ENCODE data around the gene ADGRD2.

Gene ADGRD2

GRCh38 chr9:124479947-124480620 is 29.8 kb downstream of the ADGRD2 start:
- no peak for DNase-seq (ENCODE audit: low spot score)

DNA sequence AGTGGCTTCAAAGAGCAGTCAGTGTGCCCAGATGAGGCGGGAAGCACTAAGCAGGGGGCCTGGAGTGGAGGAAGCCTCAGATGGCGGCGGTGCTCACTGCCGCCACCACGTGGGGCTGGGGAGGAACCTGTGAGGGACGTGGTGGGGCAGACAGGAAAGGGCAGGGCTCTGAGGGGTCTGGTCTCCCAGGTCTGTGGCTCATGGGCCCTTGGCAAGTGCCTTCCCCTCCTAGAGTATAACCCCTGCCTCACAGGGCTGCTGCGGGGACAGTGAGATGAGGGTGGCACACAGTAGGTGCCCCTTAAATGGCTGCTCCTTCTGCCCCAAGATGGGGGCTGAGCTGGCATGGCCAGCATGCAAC is 30.4 kb downstream of the ADGRD2 start:
- DNase-seq (ENCODE audit: low spot score): no peak

DNA sequence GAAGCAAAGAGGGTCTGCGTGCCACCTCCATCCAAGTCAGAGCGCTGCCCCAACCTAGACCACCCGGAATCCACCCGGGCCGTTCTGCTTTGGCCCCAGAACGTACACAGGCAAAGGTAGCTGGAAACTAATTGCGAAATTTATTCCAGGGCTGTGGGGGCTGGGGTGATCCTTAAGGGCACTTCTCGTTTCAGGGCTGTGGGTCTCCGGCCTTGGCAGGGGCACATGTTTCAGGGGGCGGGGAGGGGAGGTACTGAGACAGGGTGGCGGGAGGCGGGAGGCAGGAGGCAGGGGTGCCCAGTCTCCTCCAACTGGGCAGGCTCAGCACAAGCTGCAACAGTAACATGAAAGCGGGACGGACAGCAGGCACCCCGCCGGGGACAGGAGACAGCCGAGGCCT is 30.9 kb downstream of the ADGRD2 start:
- no peak for DNase-seq (ENCODE audit: low spot score)

- DNase-seq (ENCODE audit: low spot score): no peak
Measured at GRCh38 chr9:124482431-124483031, 32.3 kb downstream of the ADGRD2 start.

- DNase-seq (ENCODE audit: low spot score): no peak
Measured at GRCh38 chr9:124483481-124483880, 33.2 kb downstream of the ADGRD2 start.

- no peak for DNase-seq (ENCODE audit: low spot score)
Measured at GRCh38 chr9:124485201-124485600, 35.0 kb downstream of the ADGRD2 start.

- DNase-seq (ENCODE audit: low spot score): no peak
Measured at GRCh38 chr9:124485936-124486335, 35.7 kb downstream of the ADGRD2 start.

- no peak for DNase-seq (ENCODE audit: low spot score)
Measured at GRCh38 chr9:124486778-124487259, 36.6 kb downstream of the ADGRD2 start.

DNA sequence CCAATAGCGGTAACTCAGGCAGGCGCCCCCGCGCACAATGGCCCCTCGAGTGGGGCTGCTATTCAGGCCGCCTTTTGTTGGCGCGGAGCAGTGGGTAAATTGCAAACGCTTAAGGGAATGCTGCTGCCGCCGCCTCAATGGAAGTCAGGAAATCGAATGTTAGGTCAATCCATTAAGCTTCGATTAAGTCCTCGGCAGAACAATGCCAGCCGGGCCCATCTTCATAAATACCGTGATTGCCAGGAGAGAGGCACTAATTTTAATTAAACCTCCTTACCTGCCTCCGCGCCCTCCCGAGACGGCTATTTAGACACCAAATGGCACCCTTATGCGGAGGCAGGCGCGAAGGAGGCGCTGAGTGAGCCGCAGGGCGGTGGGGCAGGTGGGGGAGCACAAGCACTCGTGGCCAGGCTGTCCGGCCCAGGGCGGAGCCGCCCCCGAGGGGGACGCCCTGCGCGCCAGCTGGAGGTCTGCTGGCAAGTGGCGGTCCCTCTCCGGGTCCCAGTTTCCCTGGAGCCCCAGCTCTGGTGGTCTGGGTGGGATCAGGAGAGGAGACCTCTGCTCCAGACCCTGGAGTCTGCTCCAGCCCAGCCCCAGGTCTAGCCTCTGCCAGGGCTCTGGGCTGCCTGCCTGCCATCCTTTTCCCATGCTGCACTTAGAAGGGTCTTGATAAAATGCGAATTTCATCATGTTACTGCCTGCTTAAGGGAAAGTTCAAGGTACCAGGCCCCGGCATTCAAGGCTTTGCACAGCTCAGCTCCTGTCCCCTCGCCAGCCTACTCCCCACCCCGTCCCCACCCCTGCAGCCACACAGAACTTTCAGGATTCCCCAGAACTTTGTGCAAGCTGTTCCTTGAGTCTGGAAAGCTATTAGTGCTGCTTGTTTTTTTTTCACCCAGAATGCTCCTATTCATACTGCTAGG is 37.3 kb downstream of the ADGRD2 start:
- no peak for DNase-seq (ENCODE audit: low spot score)

DNA sequence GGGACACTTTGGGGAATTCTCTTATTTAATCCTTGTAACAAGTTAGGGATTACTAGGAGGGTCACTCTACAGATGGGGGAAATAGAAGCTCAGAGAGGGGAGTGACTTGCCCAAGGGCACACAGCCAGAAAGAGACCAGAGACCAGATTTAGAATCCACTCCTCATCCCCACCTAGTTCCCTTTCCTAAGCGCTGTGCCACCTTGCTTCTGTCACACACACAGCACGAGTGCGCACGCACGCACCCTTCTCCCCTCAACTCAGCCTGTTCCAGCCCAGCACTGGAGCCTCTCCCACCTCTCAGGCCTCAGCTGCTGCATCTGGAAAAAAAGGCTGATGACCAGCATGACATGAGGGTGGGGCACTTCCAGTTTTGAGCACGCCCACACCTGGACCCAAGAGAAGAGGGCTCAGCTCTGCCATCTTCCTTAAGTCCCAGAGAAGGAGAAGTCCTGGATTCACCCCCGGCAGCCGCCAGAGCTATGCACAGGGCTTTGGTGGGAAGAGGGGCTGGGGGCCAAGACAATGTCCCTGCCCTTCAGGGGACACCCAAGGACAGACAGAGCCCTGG is 38.5 kb downstream of the ADGRD2 start:
- DNase-seq (ENCODE audit: low spot score): no peak

DNA sequence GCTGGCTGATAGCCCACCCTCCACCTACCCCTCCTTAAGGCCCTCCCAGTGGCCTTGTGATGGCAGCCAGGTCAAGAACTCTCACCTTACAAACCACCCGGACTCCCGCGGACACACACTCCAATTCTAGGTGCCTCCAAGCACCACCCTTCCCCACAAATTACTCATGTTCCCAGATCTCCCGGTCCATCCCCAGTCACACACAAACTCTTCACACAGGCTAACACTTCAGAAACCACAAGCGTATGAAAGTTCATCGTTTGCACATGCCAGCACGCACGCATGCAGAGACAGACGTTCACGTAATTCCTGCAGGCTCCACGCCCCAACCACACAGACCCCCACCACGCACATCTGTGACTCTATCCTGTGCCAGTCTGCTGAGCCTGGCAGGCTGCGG is 39.0 kb downstream of the ADGRD2 start:
- no peak for DNase-seq (ENCODE audit: low spot score)

GRCh38 chr9:124490004-124490403 is 39.8 kb downstream of the ADGRD2 start:
- no peak for DNase-seq (ENCODE audit: low spot score)

DNA sequence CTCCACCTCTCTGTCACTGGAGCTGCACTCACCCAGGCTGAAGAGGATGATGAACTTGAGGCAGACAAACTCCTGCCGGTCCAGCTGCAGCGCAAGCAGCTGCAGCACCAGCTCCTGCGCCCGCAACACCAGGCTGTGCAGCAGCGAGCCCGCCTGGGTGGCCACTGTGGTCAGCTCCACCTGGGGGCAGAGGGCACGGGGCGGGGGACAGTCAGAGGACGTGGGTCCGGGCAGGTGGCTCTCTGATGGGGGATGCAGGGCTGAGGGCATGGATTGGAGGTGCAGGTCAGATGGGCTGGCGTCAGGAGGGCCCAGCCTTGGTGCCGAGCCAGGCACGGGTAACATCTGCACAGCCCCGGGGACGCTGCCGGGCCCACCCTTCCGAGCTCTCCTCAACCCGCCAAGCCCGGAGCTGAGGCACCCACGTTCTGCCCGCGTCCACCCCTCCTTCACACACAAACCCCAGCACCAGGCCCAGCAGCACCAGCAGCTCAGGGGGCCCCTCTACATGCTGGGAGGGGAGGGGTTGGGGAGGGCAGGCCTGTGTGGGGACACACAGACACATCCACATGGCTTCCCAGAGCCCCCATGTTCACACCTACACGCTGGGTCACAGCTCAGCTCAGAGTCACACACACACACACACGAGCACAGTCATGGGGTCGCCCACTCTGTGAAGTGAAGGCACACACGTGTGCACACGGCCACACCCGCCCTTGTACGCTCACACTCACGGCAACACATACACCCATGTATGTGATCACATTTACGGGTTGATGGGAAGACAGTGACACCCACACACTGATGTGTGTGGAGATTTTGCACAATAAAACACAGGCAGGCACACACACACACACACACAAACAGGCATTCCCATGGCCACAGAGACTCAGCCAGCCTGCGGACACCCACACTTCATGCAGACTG is 41.1 kb downstream of the ADGRD2 start:
- no peak for DNase-seq (ENCODE audit: low spot score)

DNA sequence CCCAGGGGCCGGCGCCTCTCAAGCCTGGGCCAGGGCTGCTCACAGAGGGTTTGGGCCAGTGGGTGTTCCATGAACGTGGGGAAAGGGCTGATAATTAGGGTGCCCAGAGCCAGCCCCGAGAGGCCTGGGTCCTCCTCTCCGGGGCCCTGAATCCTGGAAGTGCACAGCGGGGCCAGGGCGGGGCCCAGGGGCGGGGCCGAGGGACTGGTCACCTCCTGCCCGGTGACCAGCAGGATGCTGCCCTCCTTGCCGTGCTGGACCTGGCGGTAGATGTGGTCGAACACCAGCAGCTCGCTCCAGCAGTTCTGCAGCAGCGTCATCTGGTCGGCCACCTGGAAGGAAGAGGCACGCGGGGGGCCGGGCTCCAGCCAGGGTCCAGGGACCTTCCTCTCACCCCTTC is 42.6 kb downstream of the ADGRD2 start:
- DNase-seq (ENCODE audit: low spot score): no peak

DNA sequence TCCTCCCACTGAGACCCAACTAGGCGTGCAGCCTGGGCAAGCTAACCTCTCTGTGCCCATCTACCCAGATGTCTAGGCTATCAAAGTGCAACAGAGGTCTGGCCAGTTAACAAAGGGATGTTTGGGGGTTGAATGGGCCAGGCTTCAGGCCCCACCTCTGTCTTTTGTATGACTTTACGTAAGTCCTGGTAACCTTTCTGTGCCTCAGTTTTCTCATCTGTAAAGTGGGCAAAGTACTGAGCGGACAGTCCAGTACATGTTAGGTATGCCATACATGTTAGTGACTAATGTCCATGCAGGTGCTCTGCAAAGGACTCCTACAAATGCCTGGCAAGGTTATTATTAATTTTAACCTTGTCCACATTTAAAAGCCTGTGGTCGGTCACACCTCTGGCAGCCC is 43.0 kb downstream of the ADGRD2 start:
- no peak for DNase-seq (ENCODE audit: low spot score)

DNA sequence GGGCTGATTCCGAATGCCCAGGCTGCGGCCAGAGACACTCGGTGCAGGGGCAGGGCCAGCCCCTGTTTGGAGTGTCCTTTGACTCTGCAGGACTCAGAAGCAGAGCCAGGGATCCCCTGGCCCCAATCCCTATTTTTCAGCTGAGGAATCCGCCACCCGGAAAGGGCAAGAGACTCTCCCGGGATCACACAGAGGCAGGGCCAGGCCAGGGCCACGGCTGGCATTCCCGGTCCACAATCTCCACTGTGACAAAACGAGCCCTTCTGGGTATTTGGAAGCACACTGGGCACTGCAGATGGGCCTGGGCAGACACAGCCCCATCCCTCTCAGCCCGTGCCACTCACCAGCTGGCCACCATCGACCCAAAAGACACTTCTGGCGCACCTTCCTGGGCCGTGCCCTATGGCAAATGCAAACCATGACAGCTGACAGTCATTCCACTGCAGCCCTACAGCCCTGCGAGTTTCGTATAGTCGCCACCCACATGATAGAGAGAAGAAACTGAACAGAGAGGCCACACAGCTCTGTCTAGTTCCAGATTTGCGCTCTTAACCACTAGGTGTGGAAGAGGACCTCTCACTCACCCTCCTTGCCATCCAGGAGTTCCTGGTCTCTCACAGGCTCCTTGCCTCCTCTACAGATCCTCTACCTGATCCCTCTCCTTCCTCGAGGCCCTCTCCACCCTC is 43.7 kb downstream of the ADGRD2 start:
- no peak for DNase-seq (ENCODE audit: low spot score)

- DNase-seq (ENCODE audit: low spot score): no peak
Measured at GRCh38 chr9:124495126-124496074, 45.1 kb downstream of the ADGRD2 start.

- DNase-seq (ENCODE audit: low spot score): no peak
Measured at GRCh38 chr9:124496075-124496449, 45.8 kb downstream of the ADGRD2 start.

- no peak for DNase-seq (ENCODE audit: low spot score)
Measured at GRCh38 chr9:124496463-124496862, 46.2 kb downstream of the ADGRD2 start.

GRCh38 chr9:124497441-124497840 is 47.2 kb downstream of the ADGRD2 start:
- no peak for DNase-seq (ENCODE audit: low spot score)
